NCI-H2171 treated with DMSO at 0.1 percent for 48 hours (cell line): ENCODE results near the gene SASS6.
"Not testable (repeated sequence)": the region's sequence is repeated elsewhere in the genome, so short reads cannot be mapped to it uniquely, and the experiment has no call there.

Experiments used
- DNase-seq: peaks from one replicate; lab custom pipeline; 2025; lab: John Stamatoyannopoulos, UW

SASS6 gene

GRCh38 chr1:100101564-100101963 lies 31.2 kb downstream of the SASS6 start:
- no peak for DNase-seq

DNA sequence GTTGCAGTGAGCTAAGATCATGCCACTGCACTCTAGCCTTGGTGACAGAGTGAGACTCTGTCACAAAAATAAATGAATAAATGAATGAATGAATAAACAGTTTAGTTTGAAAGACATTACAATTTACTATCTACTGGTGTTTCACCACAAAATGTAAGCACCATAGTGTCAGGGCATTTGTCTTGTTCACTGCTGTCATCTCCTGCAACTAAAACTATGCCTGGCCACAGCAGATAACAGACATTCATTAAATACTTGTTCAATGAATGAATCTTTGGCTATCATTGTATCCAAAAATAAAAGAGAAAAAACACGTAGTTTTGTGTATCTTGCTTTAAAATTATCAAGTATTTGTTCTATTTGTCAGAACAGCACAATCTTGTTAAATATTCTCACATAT lies 32.5 kb downstream of the SASS6 start:
- DNase-seq, result no peak

- peak; percentile 29 for DNase-seq
These were observed 42.3 kb downstream of the SASS6 start for GRCh38 chr1:100090471-100090870.

DNA sequence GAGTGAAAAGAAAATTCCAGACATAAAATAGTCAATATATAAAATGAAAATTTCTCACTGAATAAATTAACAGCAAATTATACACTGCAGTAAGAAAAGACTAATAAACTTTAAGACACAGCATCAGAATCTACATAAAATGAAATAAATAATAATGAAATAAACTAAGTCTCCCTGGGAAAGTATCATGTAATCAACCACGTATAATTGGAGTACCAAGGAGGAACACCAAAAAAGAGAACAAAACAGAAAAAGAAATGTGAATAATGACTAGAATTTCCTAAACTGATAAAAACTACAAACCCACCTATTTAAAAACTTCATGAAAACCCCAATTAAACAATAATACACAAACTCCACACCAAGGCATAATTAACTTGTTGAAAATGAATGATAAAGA lies 43.6 kb downstream of the SASS6 start:
- no peak for DNase-seq

DNA sequence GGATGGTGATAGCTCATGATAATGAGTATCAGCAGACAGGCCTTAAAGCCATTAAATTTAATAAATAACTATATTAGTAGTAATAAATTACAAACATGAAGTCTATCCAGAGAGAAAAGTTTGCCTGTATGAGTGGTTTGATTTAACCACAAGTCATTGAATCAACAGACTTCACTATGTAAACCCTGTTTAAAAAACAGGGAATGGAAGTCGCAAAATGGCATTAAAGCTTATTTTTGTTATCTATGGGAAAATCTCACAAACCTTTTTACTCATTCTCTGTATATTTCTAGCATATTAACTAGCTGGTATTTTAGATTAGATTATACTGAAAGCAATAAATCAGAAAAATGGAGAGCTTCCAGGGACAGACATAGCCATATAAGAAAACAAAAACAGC lies 45.3 kb downstream of the SASS6 start:
- no peak for DNase-seq

DNA sequence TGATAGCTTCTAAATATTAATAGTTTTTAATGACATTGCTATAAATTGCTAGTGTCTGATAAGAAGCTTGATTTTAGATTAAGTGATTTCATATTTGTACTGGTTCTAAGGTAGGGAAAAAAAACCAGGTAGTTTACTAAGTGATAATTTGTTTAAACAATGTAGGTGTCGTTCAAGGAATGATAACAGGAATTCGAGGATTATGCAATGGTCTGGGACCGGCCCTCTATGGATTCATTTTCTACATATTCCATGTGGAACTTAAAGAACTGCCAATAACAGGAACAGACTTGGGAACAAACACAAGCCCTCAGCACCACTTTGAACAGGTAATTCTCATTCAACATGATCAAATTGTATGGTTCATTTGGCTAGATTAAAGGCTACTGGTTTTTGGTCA lies 52.4 kb downstream of the SASS6 start:
- no peak for DNase-seq

DNA sequence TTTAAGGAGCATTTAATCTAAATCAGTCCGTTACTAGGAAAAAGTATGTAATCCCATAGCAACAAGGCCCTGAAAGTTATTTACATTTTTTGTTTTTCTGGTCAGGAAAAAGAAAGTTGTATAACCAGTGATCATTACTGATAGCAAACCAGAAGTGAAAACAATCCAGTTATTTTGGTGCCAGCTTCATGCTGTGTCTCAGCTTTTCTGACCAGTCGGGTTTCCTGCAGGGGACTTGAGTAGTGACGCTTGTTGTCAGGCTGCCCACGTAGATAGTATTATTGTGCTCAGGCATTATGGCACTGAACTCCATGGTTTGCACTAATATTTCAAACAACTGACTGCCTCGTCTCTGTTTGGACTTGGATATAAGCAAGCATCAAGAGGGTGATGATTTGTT lies 55.2 kb downstream of the SASS6 start:
- DNase-seq, result no peak

GRCh38 chr1:100076744-100077143 lies 56.0 kb downstream of the SASS6 start:
- DNase-seq, result no peak

DNA sequence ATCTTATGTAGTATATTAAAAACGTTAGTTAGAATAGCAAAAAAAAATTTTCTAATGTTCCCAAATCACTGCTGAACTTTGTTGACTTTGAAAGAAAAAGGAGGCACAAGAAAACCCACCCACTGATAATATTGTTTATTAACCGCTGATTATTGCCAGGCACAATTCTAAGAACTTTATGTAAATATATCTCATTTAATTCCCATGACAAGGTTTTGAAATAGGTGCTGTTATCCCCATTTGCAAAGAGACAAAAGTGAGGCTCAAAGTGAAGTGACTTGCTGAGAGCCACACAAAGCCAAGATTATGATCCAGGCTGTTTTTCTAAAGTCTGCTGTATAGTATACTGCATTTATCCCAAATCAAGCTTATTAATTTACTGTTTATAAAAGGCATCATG lies 56.4 kb downstream of the SASS6 start:
- DNase-seq, result no peak

DNA sequence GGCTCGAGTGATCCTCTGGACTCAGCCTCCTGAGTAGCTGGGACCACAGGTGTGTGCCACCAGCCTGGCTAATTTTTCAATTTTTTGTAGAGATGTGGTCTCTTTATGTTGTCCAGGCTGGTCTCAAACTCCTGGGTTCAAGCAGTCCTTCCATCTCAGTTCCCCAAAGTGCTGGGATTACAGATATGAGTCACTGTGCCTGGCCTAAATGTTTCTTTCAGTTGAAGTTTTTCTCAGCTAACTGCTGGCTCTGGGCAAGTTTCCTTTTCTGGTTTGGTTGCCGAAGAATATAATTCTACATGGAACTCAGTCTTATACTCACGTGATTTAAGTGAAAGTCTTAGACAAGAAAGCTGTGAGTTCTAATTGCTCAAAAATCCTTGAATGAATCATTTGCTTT lies 57.0 kb downstream of the SASS6 start:
- DNase-seq, result no peak

GRCh38 chr1:100074604-100075395 lies 57.9 kb downstream of the SASS6 start:
- DNase-seq, result no peak

GRCh38 chr1:100073531-100073930 lies 59.2 kb downstream of the SASS6 start:
- DNase-seq, result no peak

DNA sequence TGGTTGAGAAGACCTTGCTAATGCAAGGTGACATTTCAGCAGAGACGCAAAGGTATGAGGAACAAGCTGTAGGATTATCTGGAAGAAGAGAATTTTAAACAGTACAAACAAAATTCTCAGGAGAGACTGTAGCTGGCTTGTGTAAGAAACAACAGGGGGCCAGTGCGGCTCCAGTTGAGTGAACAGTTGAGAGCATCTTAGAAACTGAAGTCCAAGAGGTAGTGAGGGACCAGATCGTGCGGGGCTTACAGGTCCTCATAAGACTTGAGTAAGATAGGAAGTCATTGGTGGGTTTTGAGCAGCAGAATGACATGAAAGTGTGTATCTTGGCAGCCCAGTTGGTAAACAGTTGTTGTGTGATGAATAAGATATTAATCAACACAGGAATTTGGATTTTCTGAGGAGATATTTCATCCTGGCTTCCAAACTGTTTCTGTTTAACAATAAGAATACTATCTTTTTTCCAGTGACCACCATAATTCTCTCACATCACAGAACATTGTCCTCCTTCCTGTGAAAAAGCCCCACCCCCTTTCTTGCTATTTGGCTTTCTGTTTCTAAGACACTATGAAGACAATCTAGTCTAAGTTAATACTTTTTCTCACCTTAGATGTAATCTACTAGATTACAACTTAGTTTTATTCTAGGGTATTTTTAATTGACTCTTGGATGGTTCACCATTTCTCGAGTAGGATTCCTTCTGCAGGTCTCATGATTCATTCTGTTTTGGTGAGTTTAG lies 62.4 kb downstream of the SASS6 start:
- DNase-seq, result no peak

DNA sequence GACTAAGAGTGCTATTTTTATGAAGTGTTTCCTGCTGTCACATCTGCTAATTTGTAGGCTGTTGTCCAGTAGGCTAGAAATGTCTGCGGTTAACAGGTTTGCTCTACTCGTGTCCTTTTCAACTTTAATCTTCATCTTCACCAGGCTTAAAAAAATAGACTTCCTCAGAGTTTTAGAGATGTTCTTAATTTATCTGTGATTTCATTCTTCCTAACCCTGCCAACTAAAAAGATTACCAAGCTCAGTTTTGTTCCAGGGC lies 66.8 kb downstream of the SASS6 start:
- DNase-seq, result no peak

DNA sequence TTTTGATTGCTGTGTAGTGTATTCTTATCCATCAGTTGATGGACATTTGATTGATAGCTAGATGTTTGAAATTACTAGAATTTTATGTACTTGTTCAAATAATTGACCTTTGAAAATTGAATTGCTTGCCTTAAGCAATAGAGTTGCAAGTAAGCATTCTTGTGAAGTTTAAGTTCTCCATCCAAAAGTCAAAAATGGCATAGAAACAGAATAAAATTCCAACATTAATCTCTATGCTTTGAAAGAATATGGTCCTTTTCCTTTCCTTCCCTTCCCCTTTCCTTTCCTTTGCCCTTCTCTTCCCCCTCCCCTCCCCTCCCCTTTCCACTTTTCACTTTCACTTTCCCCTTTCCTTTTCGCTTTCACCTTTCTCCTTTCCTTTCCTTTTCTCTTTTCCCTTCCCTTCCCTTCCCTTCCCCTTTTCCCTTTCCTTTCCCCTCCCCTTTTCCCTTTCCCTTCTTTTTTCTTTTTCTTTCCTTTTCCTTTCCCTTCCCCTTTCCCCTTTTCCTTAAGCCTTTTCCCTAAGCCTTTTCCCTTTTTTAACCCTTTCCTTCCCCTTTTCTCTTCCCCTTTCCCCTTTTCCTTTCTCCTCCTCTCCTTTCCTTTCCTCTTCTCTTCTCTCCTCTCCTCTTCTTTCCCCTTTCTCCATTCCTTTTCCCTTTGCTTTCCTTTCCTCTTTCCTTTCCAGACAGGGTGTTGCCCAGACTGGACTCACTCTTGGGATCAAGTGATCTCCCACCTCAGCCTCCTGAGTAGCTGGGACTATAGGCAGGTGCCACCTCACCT lies 67.4 kb downstream of the SASS6 start:
- DNase-seq, result no peak

DNA sequence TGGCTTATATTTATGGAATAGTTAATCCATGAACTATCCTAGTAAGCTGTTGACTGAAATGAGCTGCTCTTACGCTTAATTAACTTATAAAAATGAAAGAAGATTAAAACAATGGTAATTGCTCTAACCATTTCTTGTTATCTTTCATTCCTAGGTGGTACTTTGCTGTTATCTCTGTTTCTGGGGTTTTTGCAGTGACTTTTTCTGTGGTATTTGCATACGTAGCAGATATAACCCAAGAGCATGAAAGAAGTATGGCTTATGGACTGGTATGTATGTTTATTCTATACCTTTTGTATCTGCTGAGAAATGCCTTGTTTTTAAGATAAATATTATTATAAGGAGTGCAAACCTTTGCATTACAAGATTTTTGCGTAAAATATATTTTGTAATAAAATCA lies 71.0 kb downstream of the SASS6 start:
- no peak for DNase-seq

GRCh38 chr1:100053727-100054126 lies 79.0 kb downstream of the SASS6 start:
- DNase-seq, result no peak

DNA sequence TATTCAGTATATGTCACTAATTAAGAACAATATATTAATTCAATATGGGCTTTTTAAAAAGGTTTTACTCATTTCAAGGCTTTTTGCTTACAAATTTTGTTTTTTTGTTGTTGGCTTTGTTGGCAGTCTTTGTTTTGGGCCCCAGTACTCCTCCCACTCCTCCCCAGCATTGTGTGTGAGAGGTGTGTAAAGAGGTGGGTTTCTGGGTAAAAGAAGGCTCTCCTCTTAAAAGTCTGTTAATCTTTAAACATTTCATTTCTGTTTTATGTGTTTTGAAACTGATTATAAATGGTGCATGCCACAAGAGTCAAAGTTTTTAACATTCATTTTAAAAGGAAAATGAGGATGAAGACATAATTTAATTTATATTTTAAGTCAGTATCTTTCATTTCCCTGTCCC lies 79.6 kb downstream of the SASS6 start:
- no peak for DNase-seq

DNA sequence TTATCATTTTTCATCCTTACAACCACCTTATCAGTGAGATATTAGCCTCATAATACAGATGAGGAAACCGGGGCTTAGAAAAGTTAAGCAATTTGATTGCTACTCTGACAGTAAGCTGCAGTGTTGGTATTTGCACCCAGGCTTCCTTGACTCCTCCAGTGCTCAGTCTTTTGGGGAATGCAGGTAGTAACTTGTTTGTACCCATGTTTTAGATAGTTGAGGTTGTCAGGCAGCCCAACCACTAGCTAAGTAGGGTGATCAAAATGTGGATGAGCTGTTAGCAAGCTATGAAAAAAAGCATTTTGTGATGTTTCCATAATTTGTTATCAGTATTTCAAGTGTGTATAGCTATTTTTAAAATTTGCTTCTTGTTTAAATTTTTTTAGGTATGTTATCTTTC lies 80.8 kb downstream of the SASS6 start:
- no peak for DNase-seq

- DNase-seq, result no peak
These were observed 81.3 kb downstream of the SASS6 start for GRCh38 chr1:100051401-100051800.

DNA sequence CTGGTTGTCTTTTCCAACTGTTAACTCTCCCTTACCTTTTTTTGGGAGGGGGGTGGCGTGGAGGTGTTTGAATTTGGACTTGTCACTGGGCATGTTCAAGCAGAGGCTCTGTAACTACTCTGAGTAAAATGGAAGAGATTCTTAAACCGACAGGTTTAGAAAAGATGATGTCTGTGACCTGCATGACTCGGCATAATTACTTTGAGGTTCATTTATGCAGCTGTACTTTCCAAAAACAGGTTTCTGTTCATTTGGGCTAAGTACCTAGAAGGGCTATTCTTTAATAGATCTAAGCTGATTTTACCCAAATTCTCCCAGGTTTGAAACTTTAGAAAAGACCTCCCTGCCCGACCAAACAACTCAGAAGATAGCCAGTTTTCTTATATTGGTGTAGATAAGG lies 82.6 kb downstream of the SASS6 start:
- no peak for DNase-seq

- not testable (repeated sequence) for DNase-seq
These were observed 85.5 kb downstream of the SASS6 start for GRCh38 chr1:100047235-100047708.

DNA sequence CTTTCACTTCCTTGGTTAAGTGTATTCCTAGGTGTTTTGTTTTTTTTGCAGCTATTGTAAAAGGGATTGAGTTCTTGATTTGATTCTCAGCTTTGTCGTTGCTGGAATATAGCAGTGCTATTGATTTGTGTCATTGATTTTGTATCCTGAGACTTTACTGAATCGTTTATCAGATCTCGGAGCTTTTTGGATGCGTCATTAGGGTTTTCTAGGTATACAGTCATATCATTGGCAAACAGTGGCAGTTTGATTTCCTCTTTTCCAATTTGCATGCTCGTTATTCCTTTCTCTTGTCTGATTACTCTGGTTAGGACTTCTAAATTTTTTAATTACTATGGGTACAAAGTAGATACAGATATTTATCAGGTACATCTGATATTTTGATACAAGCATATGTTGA lies 87.5 kb downstream of the SASS6 start:
- DNase-seq, result no peak
